Body of pancreas (tissue), 4 donors: Measurements from ENCODE around the gene IQCE.

ENCODE experiments used
- CTCF ChIP-seq, 7 experiments: fragments of 450-650 bp in 4 of 7; fragments of 200-600 bp in 3 of 7; sonication (generic) in 3 of 7; IDR thresholded peaks; one replicate each; pipeline ENCODE4 v1.5.1; 2016 to 2019; ENCODE audit warnings: antibody characterized with exemption in 7 of 7
- POLR2A ChIP-seq, 3 donors: fragments of 450-650 bp; IDR thresholded peaks; one replicate each; pipeline ENCODE4 v1.6.1; 2016; ENCODE audit warnings: antibody characterized with exemption in 3 of 3, mild to moderate bottlenecking in 2 of 3

- no peak for TF ChIP-seq CTCF (IDR thresholded peaks at IDR 0.05)
- TF ChIP-seq POLR2A (IDR thresholded peaks at IDR 0.05), result no peak
Measured at GRCh38 chr7:2657208-2657607, 98.4 kb downstream of the IQCE start.
